PFSK-1 (cell line): ENCODE measurements around the gene ERICH6B.

Experiments
- FOXP2 ChIP-seq: optimal IDR thresholded peaks from 2 replicates; pipeline ENCODE3; 2011; ENCODE audit warnings: borderline replicate concordance, control low read depth, inconsistent platforms; ENCODE audit not compliant: insufficient read depth; ENCODE audit errors: extremely low read length, extremely low read depth
- POLR2AphosphoS5 ChIP-seq: IDR thresholded peaks from 2 replicates; pipeline ENCODE4 v1.6.1; 2012; ENCODE audit warnings: low read depth, mild to moderate bottlenecking, control low read depth, low read length, moderate library complexity
- REST ChIP-seq, 2 experiments: IDR thresholded peaks; 2 replicates each; pipeline versions ENCODE4 v1.6.1 to v1.8.0; 2011 to 2012; ENCODE audit warnings: low read depth in 2 of 2, low read length in 2 of 2, control low read depth in 1 of 2, inconsistent platforms in 1 of 2, mild to moderate bottlenecking in 1 of 2, moderate library complexity in 1 of 2; ENCODE audit not compliant: insufficient read depth in 1 of 2
- SIN3A ChIP-seq: IDR thresholded peaks from 2 replicates; pipeline ENCODE4 v1.6.1; 2012; ENCODE audit warnings: mild to moderate bottlenecking, low read length, moderate library complexity, borderline replicate concordance; ENCODE audit not compliant: insufficient read depth
- TAF1 ChIP-seq: IDR thresholded peaks from 2 replicates; pipeline ENCODE4 v1.6.1; 2012; ENCODE audit warnings: low read length, control low read depth, borderline replicate concordance; ENCODE audit not compliant: insufficient read depth

Gene ERICH6B

GRCh38 chr13:45522571-45522970, 93.0 kb downstream of the ERICH6B start:
- TF ChIP-seq POLR2AphosphoS5 (no peak), SIN3A (no peak), FOXP2 (no peak), REST (IDR thresholded peaks at IDR 0.05; ENCODE audit: insufficient read depth in 1 of 2, low read depth in 2 of 2, low read length in 2 of 2) (no peak), TAF1 (no peak)

GRCh38 chr13:45521297-45521696, 94.2 kb downstream of the ERICH6B start:
- TF ChIP-seq POLR2AphosphoS5 = no peak
- TF ChIP-seq TAF1 = no peak
- TF ChIP-seq SIN3A = no peak
- TF ChIP-seq FOXP2 = no peak
- no peak for TF ChIP-seq REST (IDR thresholded peaks at IDR 0.05; ENCODE audit: insufficient read depth in 1 of 2, low read depth in 2 of 2, low read length in 2 of 2)

- TF ChIP-seq SIN3A (no peak), POLR2AphosphoS5 (no peak), FOXP2 (no peak), REST (IDR thresholded peaks at IDR 0.05; ENCODE audit: insufficient read depth in 1 of 2, low read depth in 2 of 2, low read length in 2 of 2) (no peak), TAF1 (no peak)
These were observed 96.0 kb downstream of the ERICH6B start for GRCh38 chr13:45519493-45519892.

- no peak for TF ChIP-seq SIN3A
- no peak for TF ChIP-seq FOXP2
- no peak for TF ChIP-seq POLR2AphosphoS5
- no peak for TF ChIP-seq REST (IDR thresholded peaks at IDR 0.05; ENCODE audit: insufficient read depth in 1 of 2, low read depth in 2 of 2, low read length in 2 of 2)
- no peak for TF ChIP-seq TAF1
These were observed 96.9 kb downstream of the ERICH6B start for GRCh38 chr13:45518525-45519245.
